Neural cell (in vitro differentiated cells): ENCODE results near the gene TMEM94. TPM values are rescaled to one million over a fixed set of nuclear protein-coding genes. Genes with fewer than 3 reads are reported as not detected.

Experiments used
- H2AFZ ChIP-seq: fragments of 200-600, 300-800 bp; sonication (generic), shearing (Covaris generic); 2 replicates; pipeline ENCODE4 v1.6.0; 2014; ENCODE audit warnings: low read depth, mild to moderate bottlenecking, antibody characterized with exemption, low read length, moderate library complexity
- H3F3A ChIP-seq: fragments of 200-600 bp; shearing (Covaris generic); 2 replicates; pipeline ENCODE4 v1.6.1; 2016; ENCODE audit warnings: mild to moderate bottlenecking, moderate library complexity, mixed read lengths, antibody characterized with exemption, low read length; ENCODE audit not compliant: insufficient read depth, poor library complexity, severe bottlenecking
- H3K27ac ChIP-seq: fragments of 200-600, 300-800 bp; sonication (generic), shearing (Covaris generic); 2 replicates; pipeline ENCODE4 v1.5.1; 2014; ENCODE audit warnings: mild to moderate bottlenecking, low read length, moderate library complexity
- H3K27me3 ChIP-seq: fragments of 300-800, 200-600 bp; sonication (generic), shearing (Covaris generic); 2 replicates; pipeline ENCODE4 v1.6.0; 2014; ENCODE audit warnings: mild to moderate bottlenecking, low read depth, low read length, moderate library complexity; ENCODE audit not compliant: insufficient read depth
- H3K36me3 ChIP-seq: fragments of 300-800, 200-600 bp; sonication (generic), shearing (Covaris generic); 2 replicates; pipeline ENCODE4 v1.5.1; 2014; ENCODE audit warnings: mild to moderate bottlenecking, antibody characterized with exemption, low read length, moderate library complexity; ENCODE audit not compliant: insufficient read depth
- H3K4me2 ChIP-seq: fragments of 300-800, 200-600 bp; sonication (generic), shearing (Covaris generic); 2 replicates; pipeline ENCODE4 v1.6.0; 2014; ENCODE audit warnings: mild to moderate bottlenecking, low read length
- H3K4me3 ChIP-seq: fragments of 300-800, 200-600 bp; sonication (generic), shearing (Covaris generic); 2 replicates; pipeline ENCODE4 v1.5.1; 2014; ENCODE audit warnings: mild to moderate bottlenecking, low read length, moderate library complexity
- H3K79me2 ChIP-seq: fragments of 200-600 bp; shearing (Covaris generic); replicated peaks from 2 replicates; pipeline ENCODE4 v1.6.0; 2014; ENCODE audit warnings: mild to moderate bottlenecking, low read length, moderate library complexity; ENCODE audit not compliant: insufficient read depth
- H3K9ac ChIP-seq: fragments of 300-800, 200-600 bp; sonication (generic), shearing (Covaris generic); 2 replicates; pipeline ENCODE4 v1.6.1; 2016; ENCODE audit warnings: mild to moderate bottlenecking, low read length, mixed read lengths
- H3K9me2 ChIP-seq: fragments of 200-600 bp; shearing (Covaris generic); 2 replicates; pipeline ENCODE4 v1.6.1; 2016; ENCODE audit warnings: mild to moderate bottlenecking, low read length, mixed read lengths; ENCODE audit not compliant: insufficient read depth
- H3K9me3 ChIP-seq: fragments of 200-600, 300-800 bp; sonication (generic), shearing (Covaris generic); 2 replicates; pipeline ENCODE4 v1.6.1; 2016; ENCODE audit warnings: mild to moderate bottlenecking, mixed run types, low read length, moderate library complexity, mixed read lengths
- H4K20me1 ChIP-seq: fragments of 200-600 bp; shearing (Covaris generic); 2 replicates; pipeline ENCODE4 v1.6.1; 2016; ENCODE audit warnings: mild to moderate bottlenecking, mixed run types; ENCODE audit not compliant: insufficient read depth
- EP300 ChIP-seq: fragments of 450-650 bp; conservative IDR thresholded peaks from 2 replicates; pipeline ENCODE4 v1.6.1; 2014; ENCODE audit warnings: antibody characterized with exemption, mild to moderate bottlenecking, moderate library complexity; ENCODE audit not compliant: poor library complexity, severe bottlenecking
- EZH2 ChIP-seq: fragments of 200-600, 300-800 bp; shearing (Covaris generic), sonication (generic); IDR thresholded peaks from 2 replicates; pipeline ENCODE4 v1.6.1; 2014; ENCODE audit warnings: antibody characterized with exemption, low read length, borderline replicate concordance, mild to moderate bottlenecking; ENCODE audit not compliant: insufficient read depth, poor library complexity, severe bottlenecking
- MXI1 ChIP-seq: fragments of 450-650 bp; conservative IDR thresholded peaks from 2 replicates; pipeline ENCODE4 v1.6.1; 2014; ENCODE audit warnings: antibody characterized with exemption, mild to moderate bottlenecking; ENCODE audit not compliant: poor library complexity, severe bottlenecking
- POLR2AphosphoS5 ChIP-seq: IDR thresholded peaks from 2 replicates; pipeline ENCODE4 v1.6.1; 2012
- RAD21 ChIP-seq: fragments of 450-650 bp; conservative IDR thresholded peaks from 2 replicates; pipeline ENCODE4 v1.6.1; 2014; ENCODE audit warnings: antibody characterized with exemption, mild to moderate bottlenecking, moderate library complexity
- SMC3 ChIP-seq: fragments of 450-650 bp; conservative IDR thresholded peaks from 2 replicates; pipeline ENCODE4 v1.6.1; 2014; ENCODE audit warnings: antibody characterized with exemption, mild to moderate bottlenecking, moderate library complexity; ENCODE audit not compliant: poor library complexity
- TAF1 ChIP-seq: IDR thresholded peaks from 2 replicates; pipeline ENCODE4 v1.6.1; 2012; ENCODE audit warnings: low read depth
- polyA plus RNA-seq: library from polyadenylated mRNA; depleted of rRNA; stranded (reverse); fragments of >200 nt; gene quantifications from 2 replicates; pipeline ENCODE4 v1.2.3, GENCODE V29; 2014
- TF ChIP-seq, protein P1 (sequence below): fragments of 450-650 bp; IDR thresholded peaks from 2 replicates; pipeline ENCODE4 v1.5.1; 2014; ENCODE audit warnings: antibody characterized with exemption, mild to moderate bottlenecking, moderate library complexity; ENCODE audit not compliant: poor library complexity, severe bottlenecking
- TF ChIP-seq, protein P2 (sequence below): IDR thresholded peaks from 2 replicates; pipeline ENCODE4 v1.6.1; 2012; ENCODE audit warnings: borderline replicate concordance

Gene TMEM94
- polyA plus RNA-seq, 1 donor from 2014 or later = 37.0 TPM

GRCh38 chr17:75486951-75487350, 30.5 kb downstream of the TMEM94 start:
- no peak overlapping the region for H2AFZ ChIP-seq
- H3K4me3 ChIP-seq = no peak overlapping the region
- no peak overlapping the region for H3K4me2 ChIP-seq
- no peaks in the 10 kb centered on the region for H4K20me1 ChIP-seq
- H3K79me2 ChIP-seq = no peaks in the 10 kb centered on the region
- H3K9ac ChIP-seq = no peak overlapping the region
- TF ChIP-seq RAD21 = no peak
- no peak for TF ChIP-seq SMC3
- no peak for TF ChIP-seq TAF1
- no peak for TF ChIP-seq MXI1
- TF ChIP-seq, protein P1, sequence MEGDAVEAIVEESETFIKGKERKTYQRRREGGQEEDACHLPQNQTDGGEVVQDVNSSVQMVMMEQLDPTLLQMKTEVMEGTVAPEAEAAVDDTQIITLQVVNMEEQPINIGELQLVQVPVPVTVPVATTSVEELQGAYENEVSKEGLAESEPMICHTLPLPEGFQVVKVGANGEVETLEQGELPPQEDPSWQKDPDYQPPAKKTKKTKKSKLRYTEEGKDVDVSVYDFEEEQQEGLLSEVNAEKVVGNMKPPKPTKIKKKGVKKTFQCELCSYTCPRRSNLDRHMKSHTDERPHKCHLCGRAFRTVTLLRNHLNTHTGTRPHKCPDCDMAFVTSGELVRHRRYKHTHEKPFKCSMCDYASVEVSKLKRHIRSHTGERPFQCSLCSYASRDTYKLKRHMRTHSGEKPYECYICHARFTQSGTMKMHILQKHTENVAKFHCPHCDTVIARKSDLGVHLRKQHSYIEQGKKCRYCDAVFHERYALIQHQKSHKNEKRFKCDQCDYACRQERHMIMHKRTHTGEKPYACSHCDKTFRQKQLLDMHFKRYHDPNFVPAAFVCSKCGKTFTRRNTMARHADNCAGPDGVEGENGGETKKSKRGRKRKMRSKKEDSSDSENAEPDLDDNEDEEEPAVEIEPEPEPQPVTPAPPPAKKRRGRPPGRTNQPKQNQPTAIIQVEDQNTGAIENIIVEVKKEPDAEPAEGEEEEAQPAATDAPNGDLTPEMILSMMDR = no peak
- TF ChIP-seq, protein P2, sequence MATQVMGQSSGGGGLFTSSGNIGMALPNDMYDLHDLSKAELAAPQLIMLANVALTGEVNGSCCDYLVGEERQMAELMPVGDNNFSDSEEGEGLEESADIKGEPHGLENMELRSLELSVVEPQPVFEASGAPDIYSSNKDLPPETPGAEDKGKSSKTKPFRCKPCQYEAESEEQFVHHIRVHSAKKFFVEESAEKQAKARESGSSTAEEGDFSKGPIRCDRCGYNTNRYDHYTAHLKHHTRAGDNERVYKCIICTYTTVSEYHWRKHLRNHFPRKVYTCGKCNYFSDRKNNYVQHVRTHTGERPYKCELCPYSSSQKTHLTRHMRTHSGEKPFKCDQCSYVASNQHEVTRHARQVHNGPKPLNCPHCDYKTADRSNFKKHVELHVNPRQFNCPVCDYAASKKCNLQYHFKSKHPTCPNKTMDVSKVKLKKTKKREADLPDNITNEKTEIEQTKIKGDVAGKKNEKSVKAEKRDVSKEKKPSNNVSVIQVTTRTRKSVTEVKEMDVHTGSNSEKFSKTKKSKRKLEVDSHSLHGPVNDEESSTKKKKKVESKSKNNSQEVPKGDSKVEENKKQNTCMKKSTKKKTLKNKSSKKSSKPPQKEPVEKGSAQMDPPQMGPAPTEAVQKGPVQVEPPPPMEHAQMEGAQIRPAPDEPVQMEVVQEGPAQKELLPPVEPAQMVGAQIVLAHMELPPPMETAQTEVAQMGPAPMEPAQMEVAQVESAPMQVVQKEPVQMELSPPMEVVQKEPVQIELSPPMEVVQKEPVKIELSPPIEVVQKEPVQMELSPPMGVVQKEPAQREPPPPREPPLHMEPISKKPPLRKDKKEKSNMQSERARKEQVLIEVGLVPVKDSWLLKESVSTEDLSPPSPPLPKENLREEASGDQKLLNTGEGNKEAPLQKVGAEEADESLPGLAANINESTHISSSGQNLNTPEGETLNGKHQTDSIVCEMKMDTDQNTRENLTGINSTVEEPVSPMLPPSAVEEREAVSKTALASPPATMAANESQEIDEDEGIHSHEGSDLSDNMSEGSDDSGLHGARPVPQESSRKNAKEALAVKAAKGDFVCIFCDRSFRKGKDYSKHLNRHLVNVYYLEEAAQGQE = no peak
- TF ChIP-seq EP300 = no peak
- no peak for TF ChIP-seq EZH2
- no peak for TF ChIP-seq POLR2AphosphoS5
- no peak overlapping the region for H3K27ac ChIP-seq
- H3K9me3 ChIP-seq = no peaks in the 10 kb centered on the region
- no peaks in the 10 kb centered on the region for H3K9me2 ChIP-seq
- no peaks in the 10 kb centered on the region for H3F3A ChIP-seq
- no peaks in the 10 kb centered on the region for H3K27me3 ChIP-seq
- no peaks in the 10 kb centered on the region for H3K36me3 ChIP-seq

GRCh38 chr17:75487351-75488070, 31.1 kb downstream of the TMEM94 start:
- Histone ChIP-seq H4K20me1 (no peaks in the 10 kb centered on the region), H3K9me2 (no peaks in the 10 kb centered on the region), H3K9ac (no peak overlapping the region), H3K4me2 (no peak overlapping the region), H3K79me2 (no peaks in the 10 kb centered on the region), H2AFZ (no peak overlapping the region), H3K27ac (no peak overlapping the region), H3K27me3 (no peaks in the 10 kb centered on the region), H3K36me3 (no peaks in the 10 kb centered on the region), H3K4me3 (no peak overlapping the region), H3F3A (no peaks in the 10 kb centered on the region), H3K9me3 (no peaks in the 10 kb centered on the region)
- TF ChIP-seq, protein P2 = no peak
- no peak for TF ChIP-seq EZH2
- no peak for TF ChIP-seq EP300
- no peak for TF ChIP-seq MXI1
- no peak for TF ChIP-seq POLR2AphosphoS5
- TF ChIP-seq RAD21 = no peak
- TF ChIP-seq TAF1 = no peak
- TF ChIP-seq, protein P1 = no peak
- TF ChIP-seq SMC3 = no peak
